HG03439 (cell line): Measurements from ENCODE around the gene KRTAP6-1.

Experiments used
- ATAC-seq: cut with Tn5 transposase; IDR thresholded peaks from one replicate; pipeline ENCODE4 v1.9.1; 2021; ENCODE audit warnings: mild to moderate bottlenecking, moderate library complexity; ENCODE audit not compliant: unreplicated experiment

Gene KRTAP6-1

GRCh38 chr21:30613836-30614235, at the start of gene KRTAP6-1:
Gene KRTAP6-1 (minus strand): TSS chr21:30613930. CDS start chr21:30613904, 26 bp downstream.
- ATAC-seq: no peak

- no peak for ATAC-seq
Observed at GRCh38 chr21:30652891-30653290, 39.2 kb upstream of the KRTAP6-1 start.

- ATAC-seq: no peak
Observed at GRCh38 chr21:30646904-30647414, 33.2 kb upstream of the KRTAP6-1 start.

- no peak for ATAC-seq
Observed at GRCh38 chr21:30642564-30642963, 28.8 kb upstream of the KRTAP6-1 start, which contains the start of gene KRTAP20-3. Gene KRTAP20-3 (plus strand): TSS chr21:30642864.

- ATAC-seq: no peak
Observed at GRCh38 chr21:30638686-30639085, 25.0 kb upstream of the KRTAP6-1 start.

GRCh38 chr21:30634906-30635305, 21.2 kb upstream of the KRTAP6-1 start, which contains the start of gene KRTAP20-2:
Gene KRTAP20-2 (plus strand): TSS chr21:30635206. CDS start chr21:30635264, 58 bp downstream.
- ATAC-seq: no peak

GRCh38 chr21:30629200-30629599, 15.5 kb upstream of the KRTAP6-1 start:
- ATAC-seq: no peak

- ATAC-seq: no peak
Observed at GRCh38 chr21:30628109-30628508, 14.4 kb upstream of the KRTAP6-1 start.

GRCh38 chr21:30625449-30626165, 11.9 kb upstream of the KRTAP6-1 start:
- no peak for ATAC-seq

- ATAC-seq: no peak
Observed at GRCh38 chr21:30623362-30623761, 9.6 kb upstream of the KRTAP6-1 start.

- ATAC-seq: no peak
Observed at GRCh38 chr21:30620522-30620921, 6.8 kb upstream of the KRTAP6-1 start, which contains the start of gene KRTAP20-4. Gene KRTAP20-4 (plus strand): TSS chr21:30620627.

- ATAC-seq: no peak
Observed at GRCh38 chr21:30620080-30620479, 6.3 kb upstream of the KRTAP6-1 start.

- no peak for ATAC-seq
Observed at GRCh38 chr21:30616125-30616524, 2.4 kb upstream of the KRTAP6-1 start, which contains the start of gene KRTAP20-1. Gene KRTAP20-1 (plus strand): TSS chr21:30616425. CDS start chr21:30616455, 30 bp downstream.

GRCh38 chr21:30615199-30615598, 1.5 kb upstream of the KRTAP6-1 start:
- ATAC-seq: no peak

GRCh38 chr21:30612132-30612531, 1.6 kb downstream of the KRTAP6-1 start:
- no peak for ATAC-seq

- ATAC-seq: no peak
Observed at GRCh38 chr21:30605968-30606367, 7.8 kb downstream of the KRTAP6-1 start.

GRCh38 chr21:30600787-30601186, 12.9 kb downstream of the KRTAP6-1 start, which contains the start of gene KRTAP22-1:
Gene KRTAP22-1 (plus strand): TSS chr21:30601087.
- ATAC-seq: no peak

- no peak for ATAC-seq
Observed at GRCh38 chr21:30598802-30599201, 14.9 kb downstream of the KRTAP6-1 start, which contains the start of gene KRTAP6-2. Gene KRTAP6-2 (minus strand): TSS chr21:30598902. CDS start chr21:30598874, 28 bp downstream.

- no peak for ATAC-seq
Observed at GRCh38 chr21:30592140-30592539, 21.6 kb downstream of the KRTAP6-1 start, which contains the start of gene KRTAP6-3. Gene KRTAP6-3 (plus strand): TSS chr21:30592440. CDS start chr21:30592446, 6 bp downstream.

GRCh38 chr21:30590297-30590696, 23.4 kb downstream of the KRTAP6-1 start, which contains the start of gene KRTAP22-2:
Gene KRTAP22-2 (minus strand): TSS chr21:30590397.
- ATAC-seq: no peak

- ATAC-seq: no peak
Observed at GRCh38 chr21:30582870-30583269, 30.9 kb downstream of the KRTAP6-1 start.

GRCh38 chr21:30580132-30580531, 33.6 kb downstream of the KRTAP6-1 start:
- ATAC-seq: no peak
